Stomach (tissue), 4 donors: ENCODE results near the gene SVIL.

Experiments used
- EP300 ChIP-seq: sonication (generic); formaldehyde crosslinking; IDR thresholded peaks from one replicate; pipeline ENCODE4 v1.6.1; 2017; ENCODE audit warnings: antibody characterized with exemption
- POLR2A ChIP-seq, 4 donors: fragments of 450-650 bp; IDR thresholded peaks; one replicate each; pipeline ENCODE4 v1.6.1; 2016; ENCODE audit warnings: antibody characterized with exemption in 4 of 4, control low read depth in 2 of 4, mild to moderate bottlenecking in 1 of 4, moderate library complexity in 1 of 4
- TF ChIP-seq, protein P1 (sequence below), 7 experiments: fragments of 450-650 bp in 4 of 7; fragments of 200-600 bp in 3 of 7; sonication (generic) in 3 of 7; IDR thresholded peaks; one replicate each; pipeline ENCODE4 v1.5.1; 2016 to 2019; ENCODE audit warnings: antibody characterized with exemption in 7 of 7, control low read depth in 2 of 7, mild to moderate bottlenecking in 1 of 7

DNA sequence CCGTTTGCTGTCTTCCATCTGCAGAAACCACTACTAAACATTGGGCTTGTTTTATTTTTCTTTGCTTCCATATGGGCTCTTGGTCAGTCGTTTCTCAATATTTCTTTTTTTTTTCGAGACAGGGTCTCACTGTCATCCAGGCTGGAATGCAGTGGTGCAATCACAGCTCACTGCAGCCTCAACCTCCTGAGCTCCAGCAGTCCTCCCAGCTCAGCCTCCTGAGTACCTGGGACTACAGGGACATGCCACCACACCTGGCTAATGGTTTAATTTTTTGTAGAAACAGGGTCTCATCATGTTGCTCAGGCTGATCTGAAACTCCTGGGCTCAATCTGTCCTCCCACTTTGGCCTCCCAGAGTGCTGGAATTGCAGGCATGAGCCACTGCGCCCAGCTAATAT is 182.8 kb downstream of the SVIL start:
- TF ChIP-seq EP300 (no peak), POLR2A (IDR thresholded peaks at IDR 0.05) (no peak)
- TF ChIP-seq, protein P1, sequence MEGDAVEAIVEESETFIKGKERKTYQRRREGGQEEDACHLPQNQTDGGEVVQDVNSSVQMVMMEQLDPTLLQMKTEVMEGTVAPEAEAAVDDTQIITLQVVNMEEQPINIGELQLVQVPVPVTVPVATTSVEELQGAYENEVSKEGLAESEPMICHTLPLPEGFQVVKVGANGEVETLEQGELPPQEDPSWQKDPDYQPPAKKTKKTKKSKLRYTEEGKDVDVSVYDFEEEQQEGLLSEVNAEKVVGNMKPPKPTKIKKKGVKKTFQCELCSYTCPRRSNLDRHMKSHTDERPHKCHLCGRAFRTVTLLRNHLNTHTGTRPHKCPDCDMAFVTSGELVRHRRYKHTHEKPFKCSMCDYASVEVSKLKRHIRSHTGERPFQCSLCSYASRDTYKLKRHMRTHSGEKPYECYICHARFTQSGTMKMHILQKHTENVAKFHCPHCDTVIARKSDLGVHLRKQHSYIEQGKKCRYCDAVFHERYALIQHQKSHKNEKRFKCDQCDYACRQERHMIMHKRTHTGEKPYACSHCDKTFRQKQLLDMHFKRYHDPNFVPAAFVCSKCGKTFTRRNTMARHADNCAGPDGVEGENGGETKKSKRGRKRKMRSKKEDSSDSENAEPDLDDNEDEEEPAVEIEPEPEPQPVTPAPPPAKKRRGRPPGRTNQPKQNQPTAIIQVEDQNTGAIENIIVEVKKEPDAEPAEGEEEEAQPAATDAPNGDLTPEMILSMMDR (IDR thresholded peaks at IDR 0.05): no peak
